Frontal cortex (tissue), 4 donors: Measurements from ENCODE around the gene DNAJB4. TPM values are rescaled to one million over a fixed set of nuclear protein-coding genes. Genes with fewer than 3 reads are reported as not detected.

Source experiments
- DNase-seq, 2 donors: peaks; one replicate each; pipeline ENCODE4 v3.0.0; 2012; ENCODE audit warnings: low spot score in 2 of 2
- FAIRE-seq: peaks from 2 replicates; lab custom pipeline; 2012; peaks lifted over from hg19 to GRCh38; lab: Jason Lieb, UNC
- total RNA-seq: library from RNA; depleted of rRNA; stranded (reverse); fragments of >200 nt; gene quantifications from one replicate; pipeline ENCODE4 v1.2.3, GENCODE V29; 2014
- donor health status: control.
- donor health status: control.
- donor health status: control.

The DNAJB4 gene
- total RNA-seq, 1 donor from 2014 or later = 30.6 TPM

DNA sequence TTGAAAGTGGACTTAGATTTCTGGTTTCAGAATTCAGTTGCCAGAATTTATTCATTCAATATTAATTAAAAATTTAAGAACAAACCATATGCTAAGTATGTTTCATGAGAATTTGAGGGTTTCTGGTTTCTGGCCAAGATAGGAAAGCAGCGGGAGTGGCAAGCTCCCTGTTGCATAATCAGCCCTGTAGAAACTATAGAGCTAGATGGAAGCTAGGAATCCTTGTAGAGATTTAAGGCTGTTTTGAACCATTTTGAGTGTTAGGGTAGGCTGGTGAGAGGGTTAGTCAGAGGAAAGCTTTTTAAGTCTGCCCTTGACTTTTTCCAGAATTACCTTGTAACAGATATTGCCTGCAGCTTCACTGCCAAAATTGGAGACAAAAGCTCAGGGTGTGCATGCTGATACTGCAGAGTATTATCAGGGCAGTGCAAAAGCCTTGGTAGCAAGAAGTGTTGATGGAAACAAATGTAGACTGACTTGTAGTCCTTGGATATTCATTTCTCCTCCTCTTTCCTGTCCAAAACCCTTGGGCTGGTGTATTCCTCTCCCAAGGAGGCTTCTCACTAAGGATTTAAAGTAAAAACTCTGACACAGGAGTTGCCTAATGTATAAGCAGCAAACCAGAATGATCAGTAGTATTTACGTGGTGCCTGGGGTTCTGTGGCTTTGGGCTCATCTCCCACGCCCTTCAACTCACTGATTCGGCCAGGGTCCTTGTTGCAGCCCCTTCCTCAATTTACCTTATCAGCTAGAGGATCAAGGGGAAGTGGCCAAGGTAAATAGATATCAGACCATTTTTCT lies 28.5 kb downstream of the DNAJB4 start:
- no peak for FAIRE-seq
- DNase-seq = no peak

DNA sequence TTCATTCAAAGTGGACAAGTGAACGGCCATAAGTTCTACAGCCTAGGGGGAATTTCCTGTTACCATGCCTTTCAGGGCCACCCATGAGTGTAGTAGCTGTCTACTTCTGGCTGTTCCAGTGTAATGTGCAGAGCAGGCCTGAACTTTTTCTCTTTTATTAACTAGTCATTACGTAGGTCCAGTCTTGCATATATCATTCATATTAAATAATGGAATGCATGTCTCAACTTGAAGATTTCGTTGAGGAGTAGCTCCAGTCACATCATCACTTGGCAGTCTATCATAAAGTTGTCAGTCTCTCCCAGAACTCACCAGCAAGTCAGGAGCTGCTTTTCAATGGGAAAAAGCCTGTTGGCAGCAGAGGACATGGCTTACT lies 29.0 kb downstream of the DNAJB4 start:
- no peak for DNase-seq
- no peak for FAIRE-seq

DNA sequence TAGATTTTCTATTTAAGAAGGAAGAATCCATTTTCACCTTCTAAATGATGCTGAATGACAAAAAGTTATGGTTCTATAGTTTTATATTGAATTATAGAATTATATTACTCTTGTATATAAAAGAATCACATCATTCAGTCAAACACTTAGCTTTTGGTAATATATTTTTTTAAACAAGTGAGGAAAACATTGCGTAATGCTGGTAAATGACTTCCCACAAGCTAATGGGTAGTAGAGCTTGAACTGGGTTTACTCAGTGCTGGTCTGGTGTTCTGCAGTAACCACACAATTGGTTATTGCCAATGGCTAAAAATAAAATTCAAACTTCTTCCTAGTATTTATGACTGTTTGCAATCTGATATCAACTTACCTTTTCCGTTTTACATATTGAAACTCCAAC lies 30.4 kb downstream of the DNAJB4 start:
- DNase-seq = no peak
- no peak for FAIRE-seq

DNA sequence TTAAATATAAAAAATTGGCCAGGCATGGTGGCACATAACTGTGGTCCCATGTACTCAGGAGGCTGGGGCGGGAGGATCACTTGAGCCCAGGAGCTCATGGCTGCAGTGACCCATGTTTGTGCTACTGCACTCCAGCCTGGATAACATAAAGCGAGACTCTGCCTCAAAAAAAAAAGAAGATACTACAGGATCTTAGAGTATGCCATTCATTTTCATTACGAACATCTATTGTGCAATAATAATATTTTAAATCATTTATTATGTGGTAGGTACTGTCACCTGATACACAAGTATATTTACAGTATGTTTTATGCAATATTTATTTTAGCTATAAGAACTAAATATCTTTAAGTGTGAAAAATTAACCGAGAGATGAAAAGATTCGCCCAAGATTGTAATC lies 31.7 kb downstream of the DNAJB4 start:
- FAIRE-seq (no peak), DNase-seq (no peak)

DNA sequence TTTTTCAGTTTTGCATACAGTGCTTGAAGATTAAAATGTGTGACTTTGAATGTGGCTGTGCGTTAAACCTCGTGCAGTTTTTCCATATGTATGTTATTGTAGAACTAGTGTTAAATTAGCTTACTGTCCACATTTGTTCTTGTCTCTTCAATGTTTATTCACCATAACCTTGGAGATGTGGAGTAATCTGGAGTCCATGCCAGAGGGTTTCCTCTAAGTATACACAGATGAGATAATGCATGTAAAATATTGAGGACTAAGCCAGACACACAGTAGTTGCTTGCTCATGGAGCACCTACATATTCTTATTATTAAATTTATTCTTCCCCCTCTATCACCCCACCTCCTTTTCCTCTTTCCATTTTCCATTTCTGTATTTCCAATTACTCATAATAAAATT lies 33.3 kb downstream of the DNAJB4 start:
- FAIRE-seq (no peak), DNase-seq (no peak)

DNA sequence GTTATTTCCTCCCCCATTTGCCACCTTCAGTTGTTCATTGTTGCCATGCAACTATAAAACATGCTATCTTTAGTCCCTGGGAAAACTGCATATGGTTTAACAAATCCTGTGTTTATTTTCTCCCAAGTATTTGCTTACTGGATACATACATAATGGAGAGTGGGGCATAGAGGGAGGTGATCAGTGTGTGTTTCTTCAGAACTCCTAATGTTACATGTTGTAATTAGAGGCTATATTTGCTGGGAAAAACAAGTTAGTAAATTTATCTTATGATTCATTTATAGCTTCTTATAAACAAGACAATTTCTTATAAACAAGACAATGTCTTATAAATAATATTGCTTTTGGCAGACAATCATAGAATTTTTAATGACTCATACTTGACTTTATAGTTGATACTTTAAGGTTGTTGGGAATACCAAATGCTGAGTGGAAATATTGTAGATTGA lies 33.8 kb downstream of the DNAJB4 start:
- no peak for FAIRE-seq

DNA sequence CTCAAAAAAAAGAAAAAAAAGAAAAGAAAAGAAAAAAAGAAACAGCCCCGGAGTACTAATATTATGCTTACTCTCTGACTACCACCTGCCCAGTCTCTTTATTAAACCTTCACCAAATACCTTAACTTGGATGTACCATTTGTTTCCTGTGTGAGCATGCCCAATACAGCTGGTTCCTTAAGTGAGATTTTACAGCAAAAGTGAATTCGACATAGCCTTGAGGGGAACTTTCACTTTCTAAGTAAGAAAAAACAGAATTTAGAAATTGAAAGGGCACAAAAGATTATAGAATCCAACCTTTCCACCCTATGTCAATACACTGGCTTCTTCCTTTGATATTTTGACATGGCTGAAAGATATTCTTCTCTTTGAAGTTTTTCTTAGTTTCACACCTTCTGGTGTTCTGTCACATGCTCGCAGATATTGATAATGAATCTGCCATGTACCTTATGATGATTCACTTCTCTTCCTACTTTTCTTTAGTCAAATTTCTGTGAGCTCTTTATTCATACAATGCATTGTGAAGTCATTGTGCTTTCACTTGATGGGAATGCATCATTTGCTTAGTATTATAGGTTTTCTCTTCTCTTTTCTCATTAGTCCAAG lies 35.8 kb downstream of the DNAJB4 start:
- FAIRE-seq (no peak), DNase-seq (no peak)

More for the DNA sequence above, 33.8 kb downstream of the DNAJB4 start:
- DNase-seq = no peak

DNA sequence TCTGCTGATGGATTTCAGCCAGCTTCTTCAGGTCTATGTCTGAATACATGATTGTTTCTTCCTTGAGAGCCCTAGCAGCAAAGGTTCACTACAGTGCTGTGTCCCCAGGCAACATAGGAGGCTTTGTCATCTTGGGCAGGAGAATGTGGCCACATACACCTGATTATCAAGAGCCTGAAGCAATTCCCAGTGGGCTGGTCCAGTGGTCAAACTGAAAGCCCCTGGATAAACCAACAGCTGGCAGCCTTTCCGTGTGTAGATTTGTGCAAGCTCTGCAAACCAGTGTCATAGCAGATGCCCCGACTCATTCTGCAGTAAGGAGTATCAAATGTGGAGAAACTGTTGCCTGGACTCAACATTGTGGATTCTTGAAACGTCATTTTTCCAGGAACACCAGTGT lies 38.7 kb downstream of the DNAJB4 start:
- no peak for FAIRE-seq

DNA sequence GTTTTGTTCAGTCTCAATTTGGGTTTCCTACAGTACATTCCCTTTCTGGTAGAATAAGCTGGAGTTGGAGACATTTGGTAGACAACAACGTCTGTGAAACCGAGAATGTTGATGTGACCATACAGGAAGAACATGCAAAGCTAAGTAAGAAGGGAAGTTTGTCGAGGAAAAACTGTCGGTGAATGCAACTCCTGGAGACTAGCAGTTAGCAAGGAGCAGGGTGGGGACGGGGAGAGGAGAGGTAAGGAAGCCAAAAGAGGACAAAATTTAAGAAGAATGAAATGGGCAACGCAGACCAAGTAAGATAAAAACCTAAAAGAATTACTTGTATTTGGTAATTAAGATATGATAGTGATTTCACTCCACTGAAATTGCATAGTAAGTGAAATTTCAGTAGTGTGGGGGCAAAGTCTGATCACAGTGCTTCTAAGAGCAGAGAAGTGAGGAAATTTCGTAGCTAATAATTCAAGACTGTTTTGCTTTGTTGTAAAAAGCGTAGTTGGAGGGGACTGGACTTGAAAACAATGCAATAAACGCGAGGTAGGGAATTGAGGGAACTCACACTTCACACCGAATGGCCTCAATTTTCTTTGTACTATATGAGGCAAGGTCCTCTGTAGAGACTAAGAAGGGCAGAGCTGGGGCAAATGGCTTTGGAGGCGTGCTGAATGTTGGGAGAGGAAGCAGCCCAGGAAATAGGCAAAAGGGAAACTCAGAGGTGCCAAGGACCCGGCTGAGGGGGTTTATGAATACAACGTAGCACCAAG lies 40.2 kb downstream of the DNAJB4 start:
- FAIRE-seq = no peak
- no peak for DNase-seq

More for the DNA sequence above, 38.7 kb downstream of the DNAJB4 start:
- DNase-seq = no peak

DNA sequence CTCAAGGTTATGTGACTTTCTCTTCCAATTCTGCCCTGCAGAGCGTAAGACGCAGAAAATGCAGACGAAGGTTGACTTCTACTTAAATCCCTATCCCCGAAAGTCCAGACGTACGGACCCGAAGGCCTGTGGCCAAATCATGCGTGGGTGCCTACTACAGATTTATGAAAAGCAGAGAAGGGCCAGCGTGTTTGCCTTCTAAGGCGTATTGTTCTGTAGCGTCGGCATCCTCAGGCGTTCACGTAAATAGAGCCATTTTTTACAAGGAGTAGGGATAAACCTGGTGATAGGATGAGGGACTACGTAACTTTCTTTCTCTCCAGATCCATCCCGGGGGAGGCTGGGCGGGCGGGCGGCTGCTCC lies 40.8 kb downstream of the DNAJB4 start:
- no peak for DNase-seq
- FAIRE-seq = no peak

DNA sequence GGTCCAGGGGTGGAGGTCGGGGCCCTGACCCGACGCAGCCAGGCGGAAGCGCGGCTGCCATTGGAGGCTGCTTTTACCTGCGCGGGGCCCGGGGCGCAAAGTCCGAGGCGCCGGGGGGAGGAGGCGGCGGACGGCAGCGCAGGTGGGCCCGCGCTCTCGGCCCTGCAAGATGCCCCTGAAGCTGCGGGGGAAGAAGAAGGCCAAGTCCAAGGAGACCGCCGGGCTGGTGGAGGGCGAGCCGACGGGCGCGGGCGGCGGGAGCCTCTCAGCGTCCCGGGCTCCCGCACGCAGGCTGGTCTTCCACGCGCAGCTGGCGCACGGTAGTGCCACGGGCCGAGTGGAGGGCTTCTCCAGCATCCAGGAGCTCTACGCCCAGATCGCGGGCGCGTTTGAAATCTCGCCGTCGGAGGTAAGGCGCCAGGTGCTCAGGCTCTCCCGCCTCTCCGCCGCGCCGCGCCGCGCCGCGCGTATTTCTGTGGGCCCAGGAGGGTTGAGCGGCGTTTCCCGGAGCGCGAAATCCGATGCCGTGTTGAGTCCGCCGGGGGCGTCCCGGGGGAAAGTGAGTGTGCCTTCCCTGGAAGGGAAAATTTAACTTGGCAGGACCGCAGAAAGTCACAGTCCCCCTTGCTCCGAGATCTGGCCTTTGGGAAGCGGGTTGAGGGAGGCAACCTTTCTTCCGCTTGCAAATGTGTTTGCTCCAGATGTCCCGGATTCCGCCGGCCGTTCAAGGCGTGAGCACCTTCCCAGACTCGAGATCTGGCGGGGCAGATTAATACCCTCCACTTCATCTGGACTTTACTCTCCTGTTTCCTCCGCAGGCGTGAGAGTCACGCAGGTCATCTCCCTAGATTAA lies 41.4 kb downstream of the DNAJB4 start, which contains the start of gene GIPC2:
GIPC2 (plus strand) TSS at position 41 of the 853 bp plus-strand sequence; CDS start at position 170, 129 bp downstream.
- DNase-seq (peak in 1 of 2 donors; percentile 35), FAIRE-seq (no peak)

DNA sequence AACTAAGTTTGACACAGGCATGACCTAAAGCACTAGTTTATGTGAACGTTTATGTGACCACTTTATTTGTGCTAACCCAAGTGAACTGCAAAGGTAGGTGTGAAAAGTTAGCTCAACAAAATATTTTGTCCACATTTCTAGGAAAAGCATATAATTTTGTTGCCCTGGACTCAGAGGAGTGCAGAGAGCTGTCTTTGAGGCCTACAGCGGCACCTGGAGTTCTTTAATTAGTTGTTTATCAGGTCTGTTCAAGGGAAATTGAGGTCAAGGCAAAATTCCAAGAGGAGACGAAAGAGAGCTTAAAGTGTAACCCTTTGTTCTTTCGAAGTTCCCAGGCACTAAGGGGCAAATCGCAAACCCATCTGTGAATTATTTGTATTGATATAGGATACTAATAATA lies 42.4 kb downstream of the DNAJB4 start:
- no peak for FAIRE-seq
- no peak for DNase-seq

DNA sequence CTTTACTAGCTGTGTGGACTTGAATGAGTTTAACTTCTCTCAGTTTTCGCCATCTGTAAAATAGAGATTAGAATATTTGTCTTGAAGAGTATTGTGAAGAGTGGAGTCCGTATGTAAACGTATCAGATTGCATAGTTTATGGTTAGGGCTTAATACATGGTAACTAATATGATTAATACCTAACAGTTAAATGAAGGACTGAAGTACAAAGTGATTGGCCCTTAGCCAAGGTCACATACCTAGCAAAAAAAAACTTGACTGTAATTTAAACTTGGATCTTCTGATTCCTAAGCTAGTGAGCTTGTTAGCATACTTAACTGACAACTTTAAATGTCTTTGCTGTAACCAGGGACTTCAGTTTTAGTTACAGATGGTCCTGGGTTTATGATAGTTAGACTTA lies 42.9 kb downstream of the DNAJB4 start:
- DNase-seq (no peak), FAIRE-seq (no peak)

DNA sequence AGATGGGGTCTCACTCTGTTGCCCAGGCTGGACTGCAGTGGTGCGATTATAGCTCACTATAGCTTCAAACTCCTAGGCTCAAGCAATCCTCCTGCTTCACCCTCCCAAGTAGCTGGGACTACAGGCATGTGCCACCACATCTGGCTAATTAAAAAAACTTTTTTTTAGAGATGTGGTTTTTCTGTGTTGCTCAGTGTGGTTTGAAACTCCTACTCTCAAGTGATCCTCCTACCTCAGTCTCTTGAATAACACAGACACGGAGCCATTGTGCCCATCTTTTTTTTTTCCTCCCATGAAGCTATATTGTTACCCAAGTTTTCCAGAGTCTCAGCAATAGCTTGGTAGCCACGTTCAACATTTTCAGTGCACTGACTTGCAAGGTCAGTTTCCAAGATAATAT lies 43.7 kb downstream of the DNAJB4 start:
- FAIRE-seq (no peak), DNase-seq (no peak)

DNA sequence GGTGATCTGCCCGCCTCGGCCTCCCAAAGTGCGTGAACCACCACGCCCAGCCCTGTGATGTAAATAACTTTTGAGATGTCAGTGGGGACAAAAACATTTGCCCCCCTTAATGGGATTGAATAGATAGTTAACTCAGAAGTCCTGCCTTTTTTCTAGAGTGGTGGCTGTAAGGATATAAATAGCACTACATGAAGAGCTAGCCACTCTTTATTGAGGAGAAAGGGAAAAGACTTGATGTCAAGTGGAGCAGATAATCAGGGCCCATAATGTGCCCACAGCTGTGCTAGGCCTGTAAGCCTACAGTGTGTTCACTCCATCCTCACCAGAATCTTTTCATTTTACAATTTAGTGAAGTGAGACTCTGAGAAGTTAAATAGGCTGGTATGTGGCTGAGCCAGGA lies 44.7 kb downstream of the DNAJB4 start:
- DNase-seq (no peak), FAIRE-seq (no peak)

DNA sequence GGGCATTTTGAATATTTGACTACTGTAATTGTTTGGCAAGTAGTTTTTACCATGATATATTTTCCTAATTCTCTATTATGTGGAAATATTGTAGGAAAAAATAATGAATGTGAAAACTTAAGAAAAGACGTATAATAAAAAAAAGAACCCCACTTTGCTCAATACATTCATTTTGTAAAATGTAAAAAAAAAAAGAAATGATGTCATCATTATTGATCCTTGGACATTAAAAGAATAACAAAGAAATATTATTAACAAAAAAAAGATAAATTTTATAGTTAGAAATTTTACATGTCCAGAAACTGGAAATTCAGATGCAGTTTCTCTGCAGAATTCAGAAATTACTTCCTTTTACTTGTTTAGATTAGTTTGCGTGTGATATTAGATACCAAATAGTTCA lies 46.3 kb downstream of the DNAJB4 start:
- DNase-seq (no peak), FAIRE-seq (peak; percentile 63)

DNA sequence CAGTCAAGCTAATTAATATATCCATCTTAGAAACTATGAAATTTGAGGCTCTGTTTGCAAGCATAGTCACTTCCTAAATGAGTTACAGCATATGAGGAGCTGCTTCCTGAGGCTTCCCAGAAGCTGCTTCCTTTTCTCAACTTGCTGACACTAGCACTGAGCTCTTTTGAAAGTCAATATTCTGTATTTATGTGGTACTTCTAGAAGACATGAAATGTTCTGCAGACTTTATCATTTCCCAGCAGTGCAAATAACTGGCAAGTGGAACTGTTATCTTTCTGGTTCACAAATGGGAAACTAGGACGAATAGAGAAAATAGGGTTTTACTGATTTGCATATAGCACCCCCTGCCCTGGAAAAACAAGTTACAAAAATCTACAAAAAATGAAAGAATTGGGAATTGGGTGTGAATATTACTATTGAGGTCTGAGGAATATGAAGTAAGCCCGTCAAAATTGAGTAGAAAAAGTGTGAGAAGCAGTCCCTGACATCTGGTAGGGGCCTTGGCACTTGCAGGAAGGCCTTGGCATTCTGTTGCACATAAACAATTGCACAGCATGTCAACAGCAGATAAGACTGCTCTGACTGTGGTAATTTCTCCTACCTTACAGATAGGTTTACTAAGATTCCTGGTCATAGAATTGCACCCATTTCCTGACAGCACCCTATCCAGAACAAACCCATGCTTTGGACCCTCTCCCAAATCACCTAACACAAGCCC lies 48.1 kb downstream of the DNAJB4 start:
- no peak for FAIRE-seq
- no peak for DNase-seq

DNA sequence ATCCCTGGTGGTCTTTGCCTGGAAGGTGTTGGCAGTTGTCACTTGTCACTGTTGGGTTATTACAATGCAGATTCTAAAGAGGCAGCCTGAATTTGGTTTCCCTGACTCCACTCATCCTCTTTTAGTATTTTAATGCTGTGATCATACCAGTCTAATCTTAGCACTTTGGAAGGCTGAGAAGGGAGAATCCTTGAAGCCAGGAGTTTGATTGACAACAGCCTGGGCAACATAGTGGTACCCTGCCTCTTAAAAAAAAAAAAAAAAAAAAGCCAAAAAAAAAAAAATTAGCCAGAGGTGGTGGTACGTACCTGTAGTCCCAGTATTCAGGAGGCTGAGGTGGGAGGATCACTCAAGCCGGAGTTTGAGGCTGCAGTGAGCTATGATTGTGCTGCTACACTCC lies 48.8 kb downstream of the DNAJB4 start:
- no peak for FAIRE-seq
- DNase-seq = no peak

DNA sequence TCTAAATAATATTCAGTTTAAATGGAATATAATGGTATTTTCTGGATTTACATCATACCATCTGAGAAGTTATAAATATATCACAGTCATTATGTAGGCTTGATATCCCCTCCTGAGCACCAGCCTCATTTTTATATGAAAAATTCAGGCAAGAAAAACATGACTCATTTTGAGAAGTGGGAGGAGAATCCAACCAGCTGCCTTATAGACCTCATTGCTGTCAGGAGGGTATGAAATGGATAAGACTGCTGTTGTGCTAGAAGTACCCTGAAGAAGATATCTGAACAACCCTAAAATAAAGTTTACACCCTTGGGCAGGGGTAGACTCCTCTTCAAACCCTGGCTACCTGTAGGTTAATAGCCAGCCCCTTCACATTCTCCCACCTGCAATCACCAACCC lies 49.8 kb downstream of the DNAJB4 start:
- FAIRE-seq = no peak
- DNase-seq = no peak
